NCI-H2029 treated with DMSO at 0.1 percent for 48 hours (cell line): ENCODE data around the gene CDC20.
"Not testable (repeated sequence)": the region's sequence is repeated elsewhere in the genome, so short reads cannot be mapped to it uniquely, and the experiment has no call there.

Source experiments
- DNase-seq: peaks from one replicate; lab custom pipeline; 2025; lab: John Stamatoyannopoulos, UW

Gene CDC20

GRCh38 chr1:43383449-43383848, 24.7 kb downstream of the CDC20 start:
- no peak for DNase-seq

- no peak for DNase-seq
These were observed 27.9 kb downstream of the CDC20 start for GRCh38 chr1:43386676-43387075.

GRCh38 chr1:43387976-43388599, 29.3 kb downstream of the CDC20 start:
- no peak for DNase-seq

- DNase-seq, result no peak
These were observed 29.8 kb downstream of the CDC20 start for GRCh38 chr1:43388613-43389012.

GRCh38 chr1:43389326-43390313, 30.8 kb downstream of the CDC20 start, which contains the start of the genes MED8 and SZT2:
TSS of gene MED8 (minus strand) at chr1:43389800. CDS start at chr1:43389764, 36 bp downstream.
TSS of gene SZT2 (plus strand) at chr1:43389899. CDS start at chr1:43389969, 70 bp downstream.
- peak; percentile 98 for DNase-seq

- no peak for DNase-seq
These were observed 33.9 kb downstream of the CDC20 start for GRCh38 chr1:43392702-43393101.

- DNase-seq, result no peak
These were observed 36.7 kb downstream of the CDC20 start for GRCh38 chr1:43395523-43395922.

- peak; percentile 38 for DNase-seq
These were observed 37.3 kb downstream of the CDC20 start for GRCh38 chr1:43396059-43396458.

- no peak for DNase-seq
These were observed 39.4 kb downstream of the CDC20 start for GRCh38 chr1:43398227-43398626.

GRCh38 chr1:43400441-43400840, 41.7 kb downstream of the CDC20 start:
- not testable (repeated sequence) for DNase-seq

GRCh38 chr1:43402089-43402865, 43.5 kb downstream of the CDC20 start:
- DNase-seq, result peak; percentile 38

- no peak for DNase-seq
These were observed 45.6 kb downstream of the CDC20 start for GRCh38 chr1:43404353-43404752.

- DNase-seq, result peak; percentile 41
These were observed 46.6 kb downstream of the CDC20 start for GRCh38 chr1:43405219-43405875.

- no peak for DNase-seq
These were observed 47.1 kb downstream of the CDC20 start for GRCh38 chr1:43405876-43406234.

GRCh38 chr1:43410571-43410970, 51.8 kb downstream of the CDC20 start:
- DNase-seq, result no peak
